ENCODE measurements around the gene DSC2. TPM values are rescaled to one million over a fixed set of nuclear protein-coding genes. Genes with fewer than 3 reads are reported as not detected.

DSC2 gene
- total and polyA plus RNA-seq, 2 donors (not counting 3 experiments of a cell fraction or from before 2014, with no cell fraction given), result under 0.01 TPM; not detected in 1

DNA sequence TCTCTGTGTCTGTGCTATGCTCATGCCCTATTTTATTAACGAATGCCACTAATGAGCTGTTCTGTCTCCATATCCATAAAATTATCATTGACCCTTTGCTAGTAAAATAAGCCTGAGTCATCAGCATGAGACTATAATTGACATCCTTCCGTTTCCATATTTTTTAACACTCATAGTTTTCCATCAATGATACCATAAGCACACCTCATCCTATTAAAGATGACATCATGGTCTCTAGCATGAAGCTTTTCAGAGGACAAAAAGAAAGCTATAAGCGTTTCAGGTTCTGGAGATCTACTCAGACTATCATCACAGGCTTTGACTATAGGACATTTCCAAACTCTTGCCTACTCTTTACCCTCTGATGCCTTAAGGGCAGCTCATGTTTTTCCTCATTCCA lies 1.2 kb upstream of the DSC2 start:
- BruUV-seq (replicated peaks), result no TSS peak
- CTCF ChIA-PET, result no interaction called here

More for the DNA sequence above, 1.2 kb upstream of the DSC2 start:
- Histone ChIP-seq H3K27ac (ENCODE audit: insufficient read depth, low read depth, low read length) (no peak overlapping the region), H3K27me3 (ENCODE audit: control insufficient read depth in 2 of 2, insufficient read depth in 2 of 2, low read length in 2 of 2) (peaks cover 9 to 24% of the 10 kb centered on the region in 2 experiments), H3K9me1 (replicated peaks; ENCODE audit: control insufficient read depth, extremely low read depth, insufficient read depth, low read length) (no peaks in the 10 kb centered on the region), H3K9me3 (replicated peaks; ENCODE audit: control insufficient read depth, insufficient read depth, low read length) (no peaks in the 10 kb centered on the region), H3K36me3 (ENCODE audit: control insufficient read depth in 2 of 2, extremely low read depth in 1 of 2, insufficient read depth in 2 of 2, low read length in 2 of 2) (no peaks in the 10 kb centered on the region), H3K4me2 (ENCODE audit: insufficient read depth, low read length) (no peak overlapping the region), H3K79me2 (ENCODE audit: control insufficient read depth, insufficient read depth, low read length) (no peaks in the 10 kb centered on the region), H4K20me1 (replicated peaks; ENCODE audit: control insufficient read depth, extremely low read depth, insufficient read depth, low read length) (no peaks in the 10 kb centered on the region), H3K9ac (replicated peaks; ENCODE audit: extremely low read depth, insufficient read depth, low read length) (no peak overlapping the region), H3K4me1 (ENCODE audit: control insufficient read depth, extremely low read depth, insufficient read depth, low read length) (no peaks in the 10 kb centered on the region), H2AFZ (ENCODE audit: low read depth, low read length) (no peak overlapping the region), H3K4me3 (replicated peaks in 1 of 3; ENCODE audit: insufficient read depth in 1 of 3, low read depth in 1 of 3, low read length in 3 of 3) (no peak overlapping the region)
- POLR2A ChIA-PET, result no interaction called here
- TF ChIP-seq FOS (IDR thresholded peaks at IDR 0.05; ENCODE audit: borderline replicate concordance, insufficient read depth, low read length) (no peak), POLR2AphosphoS5 (IDR thresholded peaks at IDR 0.05; ENCODE audit: insufficient read depth, low read depth, low read length) (no peak), POLR2A (IDR thresholded peaks at IDR 0.05; ENCODE audit: low read depth, low read length) (no peak), JUN (IDR thresholded peaks at IDR 0.05; ENCODE audit: borderline replicate concordance, insufficient read depth, insufficient read length, low read depth) (no peak), EZH2 (IDR thresholded peaks at IDR 0.05; ENCODE audit: borderline replicate concordance, low read depth, low read length, severe bottlenecking) (no peak), GATA2 (IDR thresholded peaks at IDR 0.05; ENCODE audit: insufficient read depth, insufficient read length, low read depth, low read length) (no peak), MYC (IDR thresholded peaks at IDR 0.05; ENCODE audit: low read depth, low read length) (no peak)
- TF ChIP-seq, protein P1, sequence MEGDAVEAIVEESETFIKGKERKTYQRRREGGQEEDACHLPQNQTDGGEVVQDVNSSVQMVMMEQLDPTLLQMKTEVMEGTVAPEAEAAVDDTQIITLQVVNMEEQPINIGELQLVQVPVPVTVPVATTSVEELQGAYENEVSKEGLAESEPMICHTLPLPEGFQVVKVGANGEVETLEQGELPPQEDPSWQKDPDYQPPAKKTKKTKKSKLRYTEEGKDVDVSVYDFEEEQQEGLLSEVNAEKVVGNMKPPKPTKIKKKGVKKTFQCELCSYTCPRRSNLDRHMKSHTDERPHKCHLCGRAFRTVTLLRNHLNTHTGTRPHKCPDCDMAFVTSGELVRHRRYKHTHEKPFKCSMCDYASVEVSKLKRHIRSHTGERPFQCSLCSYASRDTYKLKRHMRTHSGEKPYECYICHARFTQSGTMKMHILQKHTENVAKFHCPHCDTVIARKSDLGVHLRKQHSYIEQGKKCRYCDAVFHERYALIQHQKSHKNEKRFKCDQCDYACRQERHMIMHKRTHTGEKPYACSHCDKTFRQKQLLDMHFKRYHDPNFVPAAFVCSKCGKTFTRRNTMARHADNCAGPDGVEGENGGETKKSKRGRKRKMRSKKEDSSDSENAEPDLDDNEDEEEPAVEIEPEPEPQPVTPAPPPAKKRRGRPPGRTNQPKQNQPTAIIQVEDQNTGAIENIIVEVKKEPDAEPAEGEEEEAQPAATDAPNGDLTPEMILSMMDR (IDR thresholded peaks at IDR 0.05; ENCODE audit: extremely low read depth in 1 of 2, insufficient read depth in 1 of 2, low read depth in 1 of 2, low read length in 2 of 2), result no peak
- TF ChIP-seq, protein P2, sequence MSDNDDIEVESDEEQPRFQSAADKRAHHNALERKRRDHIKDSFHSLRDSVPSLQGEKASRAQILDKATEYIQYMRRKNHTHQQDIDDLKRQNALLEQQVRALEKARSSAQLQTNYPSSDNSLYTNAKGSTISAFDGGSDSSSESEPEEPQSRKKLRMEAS (IDR thresholded peaks at IDR 0.05; ENCODE audit: insufficient read depth, insufficient read length), result no peak
- intact Hi-C loops (cut with micrococcal nuclease) (no loop called here), dilution Hi-C loops (cut with MboI; ENCODE audit: extremely low pct_ligation_motif_present, low sequenced_read_pairs) (no loop called here)
- FAIRE-seq (no peak), DNase-seq (ENCODE audit: low read depth, low spot score) (no peak)
